K562 (cell line): ENCODE results near the gene CCZ1B. TPM values are rescaled to one million over a fixed set of nuclear protein-coding genes. Genes with fewer than 3 reads are reported as not detected.
A peak's percentile ranks its signal among the peaks of the same experiment; 100 is the strongest.
"Not testable (repeated sequence)": the region's sequence is repeated elsewhere in the genome, so short reads cannot be mapped to it uniquely, and the experiment has no call there.

Experiments used
- ATAC-seq: fragments of 200-7000 bp; cut with Tn5 transposase; 3 replicates; pipeline ENCODE4 v1.9.1; 2020; ENCODE audit warnings: moderate library complexity
- Bru-seq: library from RNA; stranded (reverse); fragments of 400-500 nt; gene quantifications from one replicate; lab custom pipeline; 2021; lab: Mats Ljungman, UMichigan
- BruChase-seq, 2 experiments: library from RNA; stranded (reverse); fragments of 400-500 nt; gene quantifications; one replicate each; lab custom pipeline; 2021; lab: Mats Ljungman, UMichigan
- BruUV-seq: library from RNA; stranded (reverse); fragments of 400-500 nt; replicated peaks from 2 replicates; lab custom pipeline; 2021; lab: Mats Ljungman, UMichigan
- CTCF ChIA-PET: fragments of 300-600 bp; formaldehyde crosslinking; extraction: SDS; loops from one replicate; lab custom pipeline; 2021; ENCODE audit warnings: low intra/inter-chr PET ratio; lab: Yijun Ruan, JAX
- POLR2A ChIA-PET: fragments of 300-600, 350-650 bp; sonication (Branson Sonifier 250); formaldehyde crosslinking; extraction: SDS; loops from one replicate; lab custom pipeline; 2021; ENCODE audit warnings: antibody characterized with exemption, inconsistent platforms; lab: Yijun Ruan, JAX
- DNase-seq, 4 experiments: peaks; one replicate each; pipeline versions ENCODE4 v3.0.0 to v3.0.0-alpha.2; 2011 to 2018; ENCODE audit warnings: low spot score in 3 of 4, mixed read lengths in 3 of 4; ENCODE audit errors: extremely low read depth in 1 of 4
- FAIRE-seq: peaks from 2 replicates; lab custom pipeline; 2011; peaks lifted over from hg19 to GRCh38; lab: Jason Lieb, UNC
- H2AFZ ChIP-seq: 2 replicates; pipeline ENCODE4 v1.6.0; 2011; ENCODE audit warnings: low read depth, low read length, control low read depth, inconsistent platforms
- H3K27ac ChIP-seq: fragments of 200-600 bp; 3 replicates; pipeline ENCODE4 v1.8.0; 2011; ENCODE audit warnings: low read depth, mild to moderate bottlenecking, control low read depth, inconsistent platforms, low read length, moderate library complexity, mixed read lengths; ENCODE audit errors: extremely low read depth
- H3K27me3 ChIP-seq, 2 experiments: fragments of 300-600 bp in 1 of 2; 2 replicates in 1 of 2; 3 replicates in 1 of 2; pipeline versions ENCODE4 v1.6.0 to v1.8.0; 2011; ENCODE audit warnings: inconsistent platforms in 2 of 2, low read length in 2 of 2, mild to moderate bottlenecking in 1 of 2, mixed read lengths in 1 of 2, moderate library complexity in 1 of 2; ENCODE audit not compliant: control insufficient read depth in 2 of 2, insufficient read depth in 2 of 2
- H3K36me3 ChIP-seq: fragments of 300-600 bp; 3 replicates; pipeline ENCODE4 v1.8.0; 2011; ENCODE audit warnings: mild to moderate bottlenecking, low read length, inconsistent platforms; ENCODE audit not compliant: control insufficient read depth, insufficient read depth
- H3K4me1 ChIP-seq, 2 experiments: fragments of 200-600 bp in 1 of 2; replicated peaks in 1 of 2; 2 replicates in 1 of 2; 3 replicates in 1 of 2; pipeline versions ENCODE4 v1.5.1 to v1.8.0; 2011; ENCODE audit warnings: inconsistent platforms in 2 of 2, low read length in 2 of 2, mild to moderate bottlenecking in 1 of 2, mixed read lengths in 1 of 2, moderate library complexity in 1 of 2; ENCODE audit not compliant: control insufficient read depth in 2 of 2, insufficient read depth in 2 of 2
- H3K4me2 ChIP-seq: 2 replicates; pipeline ENCODE4 v1.6.1; 2011; ENCODE audit warnings: low read length, control low read depth, inconsistent platforms, mixed read lengths; ENCODE audit not compliant: insufficient read depth
- H3K4me3 ChIP-seq: fragments of 200-600 bp; sonication (generic), shearing (Covaris generic); 2 replicates; pipeline ENCODE4 v1.5.1; 2016; ENCODE audit warnings: control low read depth, inconsistent platforms
- H3K79me2 ChIP-seq: fragments of 200-600 bp; 3 replicates; pipeline ENCODE4 v1.8.0; 2011; ENCODE audit warnings: low read length, inconsistent platforms; ENCODE audit not compliant: control insufficient read depth, insufficient read depth
- H3K9ac ChIP-seq, 2 experiments: 2 replicates each; pipeline versions ENCODE4 v1.6.0 to v1.6.1; 2011; ENCODE audit warnings: low read depth in 2 of 2, low read length in 2 of 2, control low read depth in 1 of 2, inconsistent platforms in 1 of 2, mild to moderate bottlenecking in 1 of 2, mixed read lengths in 1 of 2; ENCODE audit not compliant: insufficient read depth in 1 of 2
- H3K9me1 ChIP-seq: one replicate; pipeline ENCODE4 v1.6.0; 2011; ENCODE audit warnings: inconsistent platforms, mild to moderate bottlenecking, low read length, moderate library complexity; ENCODE audit not compliant: control insufficient read depth, insufficient read depth
- H3K9me3 ChIP-seq: replicated peaks from 2 replicates; pipeline ENCODE4 v1.5.1; 2011; ENCODE audit warnings: low read depth, low read length, inconsistent platforms; ENCODE audit not compliant: control insufficient read depth, insufficient read depth
- H4K20me1 ChIP-seq: replicated peaks from 2 replicates; pipeline ENCODE4 v1.6.1; 2011; ENCODE audit warnings: low read length, inconsistent platforms, mixed read lengths; ENCODE audit not compliant: control insufficient read depth, insufficient read depth
- ARID1B ChIP-seq: fragments of 450-650 bp; IDR thresholded peaks from 2 replicates; pipeline ENCODE4 v1.6.1; 2016; ENCODE audit warnings: antibody characterized with exemption, mild to moderate bottlenecking, inconsistent platforms
- BCL6 ChIP-seq: fragments of 250-450 bp; sonication (Bioruptor Pico); IDR thresholded peaks from 2 replicates; pipeline ENCODE4 v1.4.0; 2020
- CTCFL ChIP-seq: IDR thresholded peaks from 2 replicates; pipeline ENCODE4 v1.6.1; 2011; ENCODE audit warnings: borderline replicate concordance, low read depth, mild to moderate bottlenecking, moderate library complexity, low read length; ENCODE audit not compliant: insufficient read depth, poor library complexity, severe bottlenecking
- EHMT2 ChIP-seq: fragments of 450-650 bp; IDR thresholded peaks from 2 replicates; pipeline ENCODE4 v1.6.1; 2018; ENCODE audit warnings: antibody characterized with exemption
- FOXJ2 ChIP-seq: fragments of 200-800 bp; sonication (Bioruptor generic); IDR thresholded peaks from 2 replicates; pipeline ENCODE4 v1.6.1; 2016; ENCODE audit warnings: missing genetic modification characterization, missing compliant biosample characterization
- MNT ChIP-seq, 2 experiments: fragments of 450-650 bp; conservative IDR thresholded peaks; 2 replicates each; pipeline ENCODE4 v1.6.1; 2017; ENCODE audit warnings: mild to moderate bottlenecking in 2 of 2, moderate library complexity in 2 of 2
- PHF20 ChIP-seq: fragments of 450-650 bp; IDR thresholded peaks from 2 replicates; pipeline ENCODE4 v1.6.1; 2018; ENCODE audit not compliant: partially characterized antibody
- POLR2A ChIP-seq: fragments of 450-650 bp; conservative IDR thresholded peaks from 2 replicates; pipeline ENCODE4 v1.6.1; 2016
- RBFOX2 ChIP-seq: fragments of 200-400 bp; formaldehyde crosslinking; IDR thresholded peaks from 2 replicates; pipeline ENCODE4 v1.6.1; 2017; ENCODE audit warnings: low read depth, mild to moderate bottlenecking, low read length, moderate library complexity
- SMAD4 ChIP-seq: fragments of 250-450 bp; sonication (Bioruptor Pico); conservative IDR thresholded peaks from 2 replicates; pipeline ENCODE4 v1.8.0; 2021; ENCODE audit warnings: inconsistent platforms, mild to moderate bottlenecking, moderate library complexity
- TAF9B ChIP-seq: fragments of 450-650 bp; IDR thresholded peaks from 2 replicates; pipeline ENCODE4 v1.6.1; 2018; ENCODE audit warnings: mild to moderate bottlenecking; ENCODE audit not compliant: partially characterized antibody
- ZNF639 ChIP-seq, 2 experiments: fragments of 200-800 bp in 1 of 2; sonication (Bioruptor generic) in 1 of 2; sonication (generic) in 1 of 2; formaldehyde crosslinking in 1 of 2; IDR thresholded peaks in 1 of 2; conservative IDR thresholded peaks in 1 of 2; 2 replicates each; pipeline versions ENCODE4 v1.5.0 to v1.6.1; 2016 to 2020; ENCODE audit warnings: missing compliant biosample characterization in 1 of 2, missing genetic modification characterization in 1 of 2, missing genetic modification reagents in 1 of 2
- WGBS: fragments of 100-300 bp; shearing (Covaris generic); methylation state at CpG from one replicate; pipeline ENCODE4 v1.1.6; 2016; ENCODE audit warnings: low coverage, mixed read lengths; ENCODE audit not compliant: insufficient coverage; ENCODE audit errors: missing lambda C conversion rate; 5-methylcytosine and 5-hydroxymethylcytosine counted together
- in situ Hi-C: fragments of 300-500 bp; cut with MboI; formaldehyde crosslinking; loops from 4 replicates; pipeline ENCODE4 v1.15.0; 2018; ENCODE audit warnings: inconsistent platforms, mixed read lengths
- intact Hi-C: fragments of 100-400 bp; cut with micrococcal nuclease; formaldehyde crosslinking; loops from 2 replicates; pipeline ENCODE4 v1.14.2; 2022
- long read RNA-seq, 3 experiments: library from polyadenylated mRNA in 2 of 3; library from RNA in 1 of 3; unstranded in 2 of 3; stranded (forward) in 1 of 3; transcript quantifications; one replicate each; pipeline ENCODE4 v2.0.0, GENCODE V29; 2019 to 2022
- polyA minus RNA-seq, 3 experiments: library from RNA; depleted of rRNA, polyadenylated mRNA; stranded (reverse); fragments of >200 nt; gene quantifications; 2 replicates each; pipeline ENCODE4 v1.2.3, GENCODE V29; 2011
- polyA plus RNA-seq, 8 experiments: library from polyadenylated mRNA; depleted of rRNA in 4 of 8; stranded (reverse) in 5 of 8; unstranded in 3 of 8; fragments of >200 nt; fragmentation: Nextera tagmentation in 2 of 8; fragmentation: Illumina TruSeq in 1 of 8; extraction: Ambion mirVana in 2 of 8; extraction: Trizol in 1 of 8; gene quantifications; 2 replicates each; pipeline versions ENCODE4 v1.2.1 to v1.2.3, GENCODE V29; 2011 to 2014; ENCODE audit warnings: inconsistent platforms in 1 of 8, missing spikeins in 1 of 8
- total RNA-seq, 7 experiments: library from RNA; depleted of rRNA in 6 of 7; stranded (reverse); fragments of >200 nt in 6 of 7; fragmentation: Illumina TruSeq in 2 of 7; extraction: Trizol in 2 of 7; gene quantifications; 2 replicates each; pipeline versions ENCODE4 v1.2.1 to v1.2.3, GENCODE V29; 2011 to 2021; ENCODE audit warnings: low replicate concordance in 1 of 7

Gene CCZ1B
- total RNA-seq (2011; cell fraction: chromatin; rRNA removed; ENCODE audit: low replicate concordance), result 62.0 and 146 TPM in 2 replicates
- total RNA-seq (2011; cell fraction: nucleolus; rRNA removed), result 30.0 and 31.6 TPM in 2 replicates
- 48.5 and 49.4 TPM in 2 replicates for total RNA-seq (2011; cell fraction: nucleoplasm; rRNA removed)
- total RNA-seq (2014; rRNA removed), result 27.8 and 39.4 TPM in 2 replicates
- total RNA-seq (2014; rRNA removed; fragmentation: Illumina TruSeq; extraction: Trizol), result 57.5 and 61.9 TPM in 2 replicates
- 68.7 and 78.5 TPM in 2 replicates for total RNA-seq (2015; rRNA removed; fragmentation: Illumina TruSeq; extraction: Trizol)
- 34.0 and 34.8 TPM in 2 replicates for total RNA-seq (2021)
- 24.9 and 36.8 TPM in 2 replicates for polyA plus RNA-seq (2011; rRNA removed)
- polyA plus RNA-seq (2011; cell fraction: cytosol; rRNA removed), result 4.9 and 10.3 TPM in 2 replicates
- 14.5 and 24.5 TPM in 2 replicates for polyA plus RNA-seq (2011; cell fraction: nucleus; rRNA removed)
- polyA plus RNA-seq (2012), result 46.4 and 75.0 TPM in 2 replicates
- polyA plus RNA-seq (2014; fragmentation: Illumina TruSeq; extraction: Trizol), result 66.0 and 73.9 TPM in 2 replicates
- polyA plus RNA-seq (2014; fragmentation: Nextera tagmentation; extraction: Ambion mirVana), result 10 to 100 TPM in 1 of 2 experiments, 1 to 10 TPM in 1; 8.1 to 11.2 TPM
- polyA plus RNA-seq (2014; rRNA removed), result 26.9 and 34.1 TPM in 2 replicates
- polyA minus RNA-seq (2011; rRNA and poly(A)+ RNA removed), result 41.0 and 53.4 TPM in 2 replicates
- polyA minus RNA-seq (2011; cell fraction: cytosol; rRNA and poly(A)+ RNA removed), result 15.4 and 26.9 TPM in 2 replicates
- polyA minus RNA-seq (2011; cell fraction: nucleus; rRNA and poly(A)+ RNA removed), result 14.8 and 18.2 TPM in 2 replicates
- percentile 65 among the genes with signal in this experiment for Bru-seq, nascent RNA
- BruChase-seq, experiment 1, labeled RNA remaining after a 2-hour chase, result percentile 71 among the genes with signal in this experiment
- BruChase-seq, experiment 2, labeled RNA remaining after a 6-hour chase, result percentile 75 among the genes with signal in this experiment
- long read RNA-seq, experiment 1, partial matches to known transcripts, result 0 of 4 reads
- long read RNA-seq, experiment 1, other reads (novel, unspliced or antisense), result 3 of 4 reads
- long read RNA-seq, experiment 2, partial matches to known transcripts, result 1 of 8 reads
- long read RNA-seq, experiment 2, other reads (novel, unspliced or antisense), result 3 of 8 reads
- long read RNA-seq, experiment 3, result 0 reads

GRCh38 chr7:6826151-6826550 is at the start of gene CCZ1B:
CCZ1B (minus strand) TSS chr7:6826275; CDS start chr7:6826197, 78 bp downstream.
- intact Hi-C loops, H3K36me3 ChIP-seq, in situ Hi-C loops, H4K20me1 ChIP-seq, POLR2A ChIA-PET, CTCF ChIA-PET, H3K27me3 ChIP-seq, BruUV-seq, H3K9me3 ChIP-seq, H3K4me1 ChIP-seq, H3K9me1 ChIP-seq, FAIRE-seq, H3K79me2 ChIP-seq: not testable (repeated sequence)
- H3K9ac ChIP-seq, result peak within 1 kb of the TSS; percentile 59 to 77; a peak in 3 of 4 replicates
- peak within 1 kb of the TSS; percentile 96 for H2AFZ ChIP-seq
- DNase-seq (peak in 1 of 4 experiments; percentile 85), ATAC-seq (peak; percentile 99)
- peak within 1 kb of the TSS; percentile 53; the same call in 1 of the 2 replicates for H3K4me2 ChIP-seq
- H3K4me3 ChIP-seq, result peak within 1 kb of the TSS; percentile 45
- peak within 1 kb of the TSS; percentile 71 for H3K27ac ChIP-seq
- WGBS, result 3% methylated on average over 19 of the region's 35 CpGs
- TF ChIP-seq TAF9B, result peak; percentile 26
- peak in 1 of 2 experiments; percentile 82; a peak in 2 of 4 replicates for TF ChIP-seq ZNF639 (CRISPR knock-in tag; conservative IDR thresholded peaks at IDR 0.05 in 1 of 2, IDR thresholded peaks at IDR 0.05 in 1 of 2)
- TF ChIP-seq SMAD4 (CRISPR knock-in tag), result peak; percentile 45; the same call in 1 of the 2 replicates
- peak; percentile 95 for TF ChIP-seq PHF20
- 0 out of 2 replicates have a peak, but pooled peaks have one; percentile 22 for TF ChIP-seq FOXJ2 (tag)
- TF ChIP-seq POLR2A, result peak; percentile 67
- TF ChIP-seq RBFOX2, result peak; percentile 71
- TF ChIP-seq MNT (conservative IDR thresholded peaks at IDR 0.05), result 0 out of 4 replicates have a peak, but pooled peaks of 1 of the 2 experiments have one; percentile 53
- peak; percentile 97 for TF ChIP-seq EHMT2
- peak; percentile 38 for TF ChIP-seq CTCFL
- TF ChIP-seq ARID1B, result peak; percentile 18; the same call in 1 of the 2 replicates
- 0 out of 2 replicates have a peak, but pooled peaks have one; percentile 47 for TF ChIP-seq BCL6
